Ovary (tissue), 3 donors: Measurements from ENCODE around the gene MUL1.

Experiments used
- EP300 ChIP-seq: sonication (generic); formaldehyde crosslinking; IDR thresholded peaks from one replicate; pipeline ENCODE4 v1.6.1; 2017; ENCODE audit warnings: antibody characterized with exemption
- TF ChIP-seq, protein P1 (sequence below), 3 donors: fragments of 450-650 bp in 2 of 3; fragments of 200-600 bp in 1 of 3; IDR thresholded peaks; one replicate each; pipeline versions ENCODE4 v1.5.1 to v1.8.0; 2016 to 2022; ENCODE audit warnings: antibody characterized with exemption in 3 of 3, mild to moderate bottlenecking in 1 of 3
- donor health status: DM: no; HTN: no; CAD: no.

DNA sequence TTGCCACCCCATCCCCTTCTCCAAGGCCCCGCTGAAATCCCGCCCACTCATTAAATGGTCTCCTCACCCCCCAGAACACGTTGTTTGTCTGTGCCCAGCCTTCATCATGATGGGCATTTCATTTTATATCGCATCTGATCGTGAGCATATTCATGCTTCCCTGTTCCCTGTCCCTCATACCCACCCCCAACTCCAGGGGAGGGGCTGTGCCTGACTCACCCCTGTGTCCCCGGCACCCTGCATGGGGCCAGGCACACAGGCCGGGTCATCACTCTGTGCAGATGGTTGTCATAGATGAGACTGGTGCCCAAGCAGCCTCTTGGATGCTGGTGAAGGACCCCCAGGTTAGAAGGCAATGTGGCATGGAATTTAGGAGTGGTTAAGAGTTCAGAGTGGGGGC lies 33.0 kb downstream of the MUL1 start:
- TF ChIP-seq, protein P1, sequence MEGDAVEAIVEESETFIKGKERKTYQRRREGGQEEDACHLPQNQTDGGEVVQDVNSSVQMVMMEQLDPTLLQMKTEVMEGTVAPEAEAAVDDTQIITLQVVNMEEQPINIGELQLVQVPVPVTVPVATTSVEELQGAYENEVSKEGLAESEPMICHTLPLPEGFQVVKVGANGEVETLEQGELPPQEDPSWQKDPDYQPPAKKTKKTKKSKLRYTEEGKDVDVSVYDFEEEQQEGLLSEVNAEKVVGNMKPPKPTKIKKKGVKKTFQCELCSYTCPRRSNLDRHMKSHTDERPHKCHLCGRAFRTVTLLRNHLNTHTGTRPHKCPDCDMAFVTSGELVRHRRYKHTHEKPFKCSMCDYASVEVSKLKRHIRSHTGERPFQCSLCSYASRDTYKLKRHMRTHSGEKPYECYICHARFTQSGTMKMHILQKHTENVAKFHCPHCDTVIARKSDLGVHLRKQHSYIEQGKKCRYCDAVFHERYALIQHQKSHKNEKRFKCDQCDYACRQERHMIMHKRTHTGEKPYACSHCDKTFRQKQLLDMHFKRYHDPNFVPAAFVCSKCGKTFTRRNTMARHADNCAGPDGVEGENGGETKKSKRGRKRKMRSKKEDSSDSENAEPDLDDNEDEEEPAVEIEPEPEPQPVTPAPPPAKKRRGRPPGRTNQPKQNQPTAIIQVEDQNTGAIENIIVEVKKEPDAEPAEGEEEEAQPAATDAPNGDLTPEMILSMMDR (IDR thresholded peaks at IDR 0.05) = no peak
- TF ChIP-seq EP300 = no peak
